HFFc6 (cell line): ENCODE measurements around the gene TANGO2. TPM values are rescaled to one million over a fixed set of nuclear protein-coding genes. Genes with fewer than 3 reads are reported as not detected.

Experiments used
- DNase-seq: peaks from one replicate; pipeline ENCODE4 v3.0.0-alpha.2; 2018
- H3K27ac Mint-ChIP-seq: 2 replicates; pipeline ENCODE4 v1.8.0; 2020; ENCODE audit warnings: mild to moderate bottlenecking, mixed read lengths
- H3K27me3 Mint-ChIP-seq: 2 replicates; pipeline ENCODE4 v1.8.0; 2021; ENCODE audit warnings: mild to moderate bottlenecking, moderate library complexity, mixed read lengths; ENCODE audit not compliant: insufficient read depth
- H3K36me3 Mint-ChIP-seq: 2 replicates; pipeline ENCODE4 v1.8.0; 2021; ENCODE audit warnings: low read depth, mixed read lengths
- H3K4me1 Mint-ChIP-seq: 2 replicates; pipeline ENCODE4 v1.8.0; 2020; ENCODE audit warnings: low read depth, mixed read lengths
- H3K4me3 Mint-ChIP-seq: 2 replicates; pipeline ENCODE4 v1.8.0; 2020; ENCODE audit warnings: mild to moderate bottlenecking, moderate library complexity, mixed read lengths
- H3K9me3 Mint-ChIP-seq: 2 replicates; pipeline ENCODE4 v1.8.0; 2020; ENCODE audit warnings: mild to moderate bottlenecking, mixed read lengths
- CTCF ChIP-seq: fragments of 200-600 bp; sonication (generic); IDR thresholded peaks from 2 replicates; pipeline ENCODE4 v1.5.0; 2021; ENCODE audit warnings: antibody characterized with exemption, mild to moderate bottlenecking
- long read RNA-seq: library from polyadenylated mRNA; unstranded; transcript quantifications from one replicate; pipeline ENCODE4 v2.0.0, GENCODE V29; 2019
- total RNA-seq, 6 experiments: library from RNA; stranded (reverse); fragmentation: NEBNext Ultra II Directional; extraction: Animal tissue kit (Norgen Biotek cat#: 25700); gene quantifications; 2 replicates in 1 of 6; 3 replicates in 5 of 6; pipeline ENCODE4 v1.2.3, GENCODE V29; 2021

Gene TANGO2
- total RNA-seq, result 10 to 100 TPM; 28.5 to 38.0 (median 34.9) TPM
- long read RNA-seq, transcript TANGO2-201 (9 exons, 2,273 nt), result major isoform, 9 of 46 reads
- long read RNA-seq, partial matches to known transcripts, result 3 of 46 reads
- long read RNA-seq, other reads (novel, unspliced or antisense), result 31 of 46 reads

- peak; percentile 86 for DNase-seq
- peak within 1 kb of the TSS; percentile 92 for H3K27ac Mint-ChIP-seq
- no peaks in the 10 kb centered on the region for H3K9me3 Mint-ChIP-seq
- no peaks in the 10 kb centered on the region for H3K36me3 Mint-ChIP-seq
- peaks cover 15% of the 10 kb centered on the region for H3K27me3 Mint-ChIP-seq
- peaks cover 18% of the 10 kb centered on the region for H3K4me1 Mint-ChIP-seq
- H3K4me3 Mint-ChIP-seq, result peak within 1 kb of the TSS; percentile 95
- no peak for TF ChIP-seq CTCF
Observed at GRCh38 chr22:20020533-20021195, at the start of gene TANGO2. Gene TANGO2 (plus strand): TSS chr22:20021110. CDS start chr22:20036799, 15,689 bp downstream.

GRCh38 chr22:19971276-19972124 lies 49.4 kb upstream of the TANGO2 start:
- Mint-ChIP-seq H3K4me3 (no peak overlapping the region), H3K9me3 (no peaks in the 10 kb centered on the region), H3K27me3 (peaks cover 3% of the 10 kb centered on the region; the same call in 1 of the 2 replicates), H3K27ac (no peak overlapping the region), H3K4me1 (no peaks in the 10 kb centered on the region), H3K36me3 (no peaks in the 10 kb centered on the region)
- TF ChIP-seq CTCF, result no peak
- DNase-seq, result no peak

- no peaks in the 10 kb centered on the region for H3K4me1 Mint-ChIP-seq
- no peaks in the 10 kb centered on the region for H3K36me3 Mint-ChIP-seq
- no peak for TF ChIP-seq CTCF
- H3K27ac Mint-ChIP-seq, result no peak overlapping the region
- no peaks in the 10 kb centered on the region for H3K9me3 Mint-ChIP-seq
- H3K27me3 Mint-ChIP-seq, result peaks cover 3% of the 10 kb centered on the region; the same call in 1 of the 2 replicates
- no peak overlapping the region for H3K4me3 Mint-ChIP-seq
- no peak for DNase-seq
Observed at GRCh38 chr22:19972251-19972650, 48.7 kb upstream of the TANGO2 start.

- Mint-ChIP-seq H3K27me3 (peaks cover 3% of the 10 kb centered on the region; the same call in 1 of the 2 replicates), H3K4me3 (no peak overlapping the region), H3K36me3 (no peaks in the 10 kb centered on the region), H3K27ac (no peak overlapping the region), H3K9me3 (no peaks in the 10 kb centered on the region), H3K4me1 (no peaks in the 10 kb centered on the region)
- TF ChIP-seq CTCF, result no peak
- DNase-seq, result no peak
Observed at GRCh38 chr22:19972652-19973550, 48.0 kb upstream of the TANGO2 start.
